Measurements from ENCODE around the gene ZMIZ1.

The ZMIZ1 gene

GRCh38 chr10:79320316-79320715 lies 251.6 kb downstream of the ZMIZ1 start:
- TF ChIP-seq, protein P1, sequence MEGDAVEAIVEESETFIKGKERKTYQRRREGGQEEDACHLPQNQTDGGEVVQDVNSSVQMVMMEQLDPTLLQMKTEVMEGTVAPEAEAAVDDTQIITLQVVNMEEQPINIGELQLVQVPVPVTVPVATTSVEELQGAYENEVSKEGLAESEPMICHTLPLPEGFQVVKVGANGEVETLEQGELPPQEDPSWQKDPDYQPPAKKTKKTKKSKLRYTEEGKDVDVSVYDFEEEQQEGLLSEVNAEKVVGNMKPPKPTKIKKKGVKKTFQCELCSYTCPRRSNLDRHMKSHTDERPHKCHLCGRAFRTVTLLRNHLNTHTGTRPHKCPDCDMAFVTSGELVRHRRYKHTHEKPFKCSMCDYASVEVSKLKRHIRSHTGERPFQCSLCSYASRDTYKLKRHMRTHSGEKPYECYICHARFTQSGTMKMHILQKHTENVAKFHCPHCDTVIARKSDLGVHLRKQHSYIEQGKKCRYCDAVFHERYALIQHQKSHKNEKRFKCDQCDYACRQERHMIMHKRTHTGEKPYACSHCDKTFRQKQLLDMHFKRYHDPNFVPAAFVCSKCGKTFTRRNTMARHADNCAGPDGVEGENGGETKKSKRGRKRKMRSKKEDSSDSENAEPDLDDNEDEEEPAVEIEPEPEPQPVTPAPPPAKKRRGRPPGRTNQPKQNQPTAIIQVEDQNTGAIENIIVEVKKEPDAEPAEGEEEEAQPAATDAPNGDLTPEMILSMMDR (conservative IDR thresholded peaks at IDR 0.05; ENCODE audit: low read depth, low read length) = no peak
- no peak for DNase-seq (ENCODE audit: low read depth)
- H3K4me3 ChIP-seq (ENCODE audit: low read length) = no peak overlapping the region

- TF ChIP-seq, protein P1 (conservative IDR thresholded peaks at IDR 0.05; ENCODE audit: low read depth, low read length) = no peak
- no peak overlapping the region for H3K4me3 ChIP-seq (ENCODE audit: low read length)
- no peak for DNase-seq (ENCODE audit: low read depth)
Observed at GRCh38 chr10:79320820-79321493, 252.2 kb downstream of the ZMIZ1 start.

DNA sequence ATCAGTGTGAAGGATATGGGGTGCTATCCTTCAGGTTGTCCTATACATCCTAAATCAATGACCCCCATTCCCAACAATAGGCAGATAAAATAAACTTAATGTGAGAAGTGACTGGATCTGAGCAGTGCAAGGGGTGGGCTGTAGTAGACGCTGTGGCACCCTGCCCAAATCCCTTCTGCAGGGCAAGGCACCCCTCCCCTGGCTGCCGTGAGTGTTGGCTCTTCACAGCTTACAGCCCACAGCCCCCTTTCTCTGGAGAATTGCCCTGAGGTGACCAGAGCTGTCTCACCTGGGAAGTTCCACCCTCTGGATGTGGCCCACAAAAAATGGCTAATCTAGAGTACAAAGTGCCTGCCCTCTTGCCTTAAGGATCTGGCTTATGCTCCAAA lies 252.7 kb downstream of the ZMIZ1 start:
- H3K4me3 ChIP-seq (ENCODE audit: low read length) = no peak overlapping the region
- DNase-seq (ENCODE audit: low read depth) = no peak
- TF ChIP-seq, protein P1 (conservative IDR thresholded peaks at IDR 0.05; ENCODE audit: low read depth, low read length) = no peak

DNA sequence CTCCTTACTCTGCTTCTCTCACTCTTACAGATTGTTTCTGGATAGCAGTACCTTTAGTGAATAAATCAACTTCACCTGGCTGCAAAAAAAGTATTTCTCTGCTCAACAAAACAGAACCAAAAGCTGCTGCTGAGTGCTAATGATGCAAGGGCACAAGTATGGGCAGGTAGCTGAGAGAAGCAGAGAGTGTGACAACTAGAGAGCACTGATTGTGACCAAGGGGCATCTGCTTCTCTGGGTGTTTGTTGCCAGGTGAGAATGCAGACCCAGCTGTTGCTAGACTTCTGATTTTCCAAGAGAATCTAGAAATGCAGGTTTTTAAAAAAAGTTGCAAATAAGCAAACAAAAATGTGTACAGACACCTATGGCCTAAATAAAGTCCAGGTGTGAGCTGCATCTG lies 253.2 kb downstream of the ZMIZ1 start:
- H3K4me3 ChIP-seq (ENCODE audit: low read length) = no peak overlapping the region
- no peak for DNase-seq (ENCODE audit: low read depth)
- TF ChIP-seq, protein P1 (conservative IDR thresholded peaks at IDR 0.05; ENCODE audit: low read depth, low read length) = no peak

- no peak overlapping the region for H3K4me3 ChIP-seq (ENCODE audit: low read length)
- TF ChIP-seq, protein P1 (conservative IDR thresholded peaks at IDR 0.05; ENCODE audit: low read depth, low read length) = no peak
- DNase-seq (ENCODE audit: low read depth) = no peak
Observed at GRCh38 chr10:79322616-79323543, 254.1 kb downstream of the ZMIZ1 start.

- DNase-seq (ENCODE audit: low read depth) = no peak
- no peak overlapping the region for H3K4me3 ChIP-seq (ENCODE audit: low read length)
- TF ChIP-seq, protein P1 (conservative IDR thresholded peaks at IDR 0.05; ENCODE audit: low read depth, low read length) = no peak
Observed at GRCh38 chr10:79323602-79324001, 254.8 kb downstream of the ZMIZ1 start.

Measured in retinal pigment epithelial cell (primary cell).